Panc1 (cell line): ENCODE data around the gene LHFPL3.
"Not testable (repeated sequence)": the region's sequence is repeated elsewhere in the genome, so short reads cannot be mapped to it uniquely, and the experiment has no call there.

Experiments
- SIN3A ChIP-seq: IDR thresholded peaks from 2 replicates; pipeline ENCODE4 v1.6.1; 2012; ENCODE audit warnings: low read depth, mild to moderate bottlenecking, low read length, moderate library complexity, borderline replicate concordance; ENCODE audit not compliant: insufficient read depth
- TF ChIP-seq, protein P1 (sequence below): fragments of 450-650 bp; IDR thresholded peaks from 2 replicates; pipeline ENCODE4 v1.5.1; 2017; ENCODE audit warnings: mild to moderate bottlenecking
- TF ChIP-seq, protein P2 (sequence below), 2 experiments: IDR thresholded peaks; 2 replicates each; pipeline ENCODE4 v1.6.1; 2011 to 2012; ENCODE audit warnings: low read depth in 2 of 2, control low read depth in 1 of 2, low read length in 1 of 2, mild to moderate bottlenecking in 1 of 2, moderate library complexity in 1 of 2; ENCODE audit not compliant: insufficient read depth in 1 of 2

DNA sequence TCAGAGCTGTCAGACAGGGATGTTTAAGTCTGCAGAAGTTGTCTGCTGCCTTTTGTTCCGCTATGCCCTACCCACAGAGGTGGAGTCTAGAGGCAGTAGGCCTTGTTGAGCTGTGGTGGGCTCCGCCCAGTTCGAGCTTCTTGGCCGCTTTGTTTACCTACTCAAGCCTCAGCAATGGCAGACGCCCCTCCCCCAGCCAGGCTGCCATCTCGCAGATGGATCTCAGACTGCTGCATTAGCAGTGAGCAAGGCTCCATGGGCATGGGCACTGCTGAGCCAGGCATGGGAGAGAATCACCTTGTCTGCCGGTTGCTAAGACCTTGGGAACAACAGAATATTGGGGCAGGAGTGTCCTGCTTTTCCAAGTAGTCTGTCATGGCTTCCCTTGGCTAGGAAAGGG lies 267.2 kb downstream of the LHFPL3 start:
- TF ChIP-seq, protein P1, sequence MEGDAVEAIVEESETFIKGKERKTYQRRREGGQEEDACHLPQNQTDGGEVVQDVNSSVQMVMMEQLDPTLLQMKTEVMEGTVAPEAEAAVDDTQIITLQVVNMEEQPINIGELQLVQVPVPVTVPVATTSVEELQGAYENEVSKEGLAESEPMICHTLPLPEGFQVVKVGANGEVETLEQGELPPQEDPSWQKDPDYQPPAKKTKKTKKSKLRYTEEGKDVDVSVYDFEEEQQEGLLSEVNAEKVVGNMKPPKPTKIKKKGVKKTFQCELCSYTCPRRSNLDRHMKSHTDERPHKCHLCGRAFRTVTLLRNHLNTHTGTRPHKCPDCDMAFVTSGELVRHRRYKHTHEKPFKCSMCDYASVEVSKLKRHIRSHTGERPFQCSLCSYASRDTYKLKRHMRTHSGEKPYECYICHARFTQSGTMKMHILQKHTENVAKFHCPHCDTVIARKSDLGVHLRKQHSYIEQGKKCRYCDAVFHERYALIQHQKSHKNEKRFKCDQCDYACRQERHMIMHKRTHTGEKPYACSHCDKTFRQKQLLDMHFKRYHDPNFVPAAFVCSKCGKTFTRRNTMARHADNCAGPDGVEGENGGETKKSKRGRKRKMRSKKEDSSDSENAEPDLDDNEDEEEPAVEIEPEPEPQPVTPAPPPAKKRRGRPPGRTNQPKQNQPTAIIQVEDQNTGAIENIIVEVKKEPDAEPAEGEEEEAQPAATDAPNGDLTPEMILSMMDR, result not testable (repeated sequence)
- TF ChIP-seq, protein P2, sequence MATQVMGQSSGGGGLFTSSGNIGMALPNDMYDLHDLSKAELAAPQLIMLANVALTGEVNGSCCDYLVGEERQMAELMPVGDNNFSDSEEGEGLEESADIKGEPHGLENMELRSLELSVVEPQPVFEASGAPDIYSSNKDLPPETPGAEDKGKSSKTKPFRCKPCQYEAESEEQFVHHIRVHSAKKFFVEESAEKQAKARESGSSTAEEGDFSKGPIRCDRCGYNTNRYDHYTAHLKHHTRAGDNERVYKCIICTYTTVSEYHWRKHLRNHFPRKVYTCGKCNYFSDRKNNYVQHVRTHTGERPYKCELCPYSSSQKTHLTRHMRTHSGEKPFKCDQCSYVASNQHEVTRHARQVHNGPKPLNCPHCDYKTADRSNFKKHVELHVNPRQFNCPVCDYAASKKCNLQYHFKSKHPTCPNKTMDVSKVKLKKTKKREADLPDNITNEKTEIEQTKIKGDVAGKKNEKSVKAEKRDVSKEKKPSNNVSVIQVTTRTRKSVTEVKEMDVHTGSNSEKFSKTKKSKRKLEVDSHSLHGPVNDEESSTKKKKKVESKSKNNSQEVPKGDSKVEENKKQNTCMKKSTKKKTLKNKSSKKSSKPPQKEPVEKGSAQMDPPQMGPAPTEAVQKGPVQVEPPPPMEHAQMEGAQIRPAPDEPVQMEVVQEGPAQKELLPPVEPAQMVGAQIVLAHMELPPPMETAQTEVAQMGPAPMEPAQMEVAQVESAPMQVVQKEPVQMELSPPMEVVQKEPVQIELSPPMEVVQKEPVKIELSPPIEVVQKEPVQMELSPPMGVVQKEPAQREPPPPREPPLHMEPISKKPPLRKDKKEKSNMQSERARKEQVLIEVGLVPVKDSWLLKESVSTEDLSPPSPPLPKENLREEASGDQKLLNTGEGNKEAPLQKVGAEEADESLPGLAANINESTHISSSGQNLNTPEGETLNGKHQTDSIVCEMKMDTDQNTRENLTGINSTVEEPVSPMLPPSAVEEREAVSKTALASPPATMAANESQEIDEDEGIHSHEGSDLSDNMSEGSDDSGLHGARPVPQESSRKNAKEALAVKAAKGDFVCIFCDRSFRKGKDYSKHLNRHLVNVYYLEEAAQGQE (IDR thresholded peaks at IDR 0.05; ENCODE audit: insufficient read depth in 1 of 2, low read depth in 2 of 2, low read length in 1 of 2), result not testable (repeated sequence)
- TF ChIP-seq SIN3A, result not testable (repeated sequence)
